Muscle of back (tissue), 10 donors: ENCODE data around the gene CCM2L. TPM values are rescaled to one million over a fixed set of nuclear protein-coding genes. Genes with fewer than 3 reads are reported as not detected.

Source experiments
- polyA plus RNA-seq, 10 donors: library from polyadenylated mRNA; unstranded; fragments of 120-200 nt; gene quantifications; one replicate each; pipeline ENCODE4 v1.2.1, GENCODE V29; 2013; ENCODE audit not compliant: insufficient read length in 10 of 10

CCM2L gene
- polyA plus RNA-seq, 10 donors: 4.3 to 7.0 (median 5.2) TPM

Other genes starting within 250 kb of the CCM2L start
- 10 to 100 TPM; 26.6 to 54.6 (median 42.6) TPM for gene MYLK2, start 191.1 kb upstream of the CCM2L start, polyA plus RNA-seq
- gene FOXS1, start 164.8 kb upstream of the CCM2L start, polyA plus RNA-seq: 10 to 100 TPM in 1 of 10 donors, 1 to 10 TPM in 9; 3.9 to 10.8 (median 5.0) TPM
- gene DUSP15, start 139.9 kb upstream of the CCM2L start, polyA plus RNA-seq: 1 to 10 TPM; 1.2 to 3.4 (median 2.2) TPM
- gene TTLL9, start 139.8 kb upstream of the CCM2L start, polyA plus RNA-seq: under 1 TPM in 9 of 10 donors, not detected in 1; 0.09 to 0.27 (median 0.15) TPM
- 10 to 100 TPM; 13.2 to 17.8 (median 15.6) TPM for gene PDRG1, start 58.4 kb upstream of the CCM2L start, polyA plus RNA-seq
- gene XKR7, start 42.3 kb upstream of the CCM2L start, polyA plus RNA-seq: under 1 TPM in 8 of 10 donors, not detected in 2; 0.07 to 0.16 (median 0.09) TPM
- 1 to 10 TPM; 3.4 to 5.7 (median 4.5) TPM for gene HCK, start 41.8 kb downstream of the CCM2L start, polyA plus RNA-seq
- gene TM9SF4, start 99.3 kb downstream of the CCM2L start, polyA plus RNA-seq: 10 to 100 TPM; 39.8 to 49.9 (median 42.5) TPM
- 10 to 100 TPM; 10.6 to 15.5 (median 12.4) TPM for gene PLAGL2, start 197.3 kb downstream of the CCM2L start, polyA plus RNA-seq
- gene POFUT1, start 197.4 kb downstream of the CCM2L start, polyA plus RNA-seq: 10 to 100 TPM; 27.6 to 36.5 (median 29.8) TPM